Neural crest cell (in vitro differentiated cells): ENCODE measurements around the gene LRMDA. TPM values are rescaled to one million over a fixed set of nuclear protein-coding genes. Genes with fewer than 3 reads are reported as not detected.

Experiments used
- DNase-seq: peaks from one replicate; pipeline ENCODE4 v3.0.0; 2021; ENCODE audit warnings: low read depth, mixed read lengths, low spot score
- H3K27ac Mint-ChIP-seq: one replicate; pipeline ENCODE4 v1.8.0; 2021; ENCODE audit warnings: mild to moderate bottlenecking, mixed read lengths; ENCODE audit not compliant: unreplicated experiment
- H3K27me3 Mint-ChIP-seq: 2 replicates; pipeline ENCODE4 v1.8.0; 2021; ENCODE audit warnings: low read depth, mild to moderate bottlenecking, mixed read lengths
- H3K36me3 Mint-ChIP-seq: 2 replicates; pipeline ENCODE4 v1.8.0; 2021; ENCODE audit warnings: low read depth, mild to moderate bottlenecking, mixed read lengths
- H3K4me1 Mint-ChIP-seq: 2 replicates; pipeline ENCODE4 v1.8.0; 2021; ENCODE audit warnings: mixed read lengths
- H3K4me3 Mint-ChIP-seq: one replicate; pipeline ENCODE4 v1.8.0; 2021; ENCODE audit warnings: mild to moderate bottlenecking, mixed read lengths
- H3K9me3 Mint-ChIP-seq: 2 replicates; pipeline ENCODE4 v1.8.0; 2021; ENCODE audit warnings: mixed read lengths
- total RNA-seq: library from RNA; stranded (reverse); gene quantifications from 2 replicates; pipeline ENCODE4 v1.2.1, GENCODE V29; 2021
- TF ChIP-seq, protein P1 (sequence below): fragments of 200-600 bp; sonication (generic); conservative IDR thresholded peaks from 2 replicates; pipeline ENCODE4 v1.5.0; 2021; ENCODE audit warnings: antibody characterized with exemption, mild to moderate bottlenecking

Gene LRMDA
- total RNA-seq, 1 donor from 2014 or later, result 3.1 TPM

DNA sequence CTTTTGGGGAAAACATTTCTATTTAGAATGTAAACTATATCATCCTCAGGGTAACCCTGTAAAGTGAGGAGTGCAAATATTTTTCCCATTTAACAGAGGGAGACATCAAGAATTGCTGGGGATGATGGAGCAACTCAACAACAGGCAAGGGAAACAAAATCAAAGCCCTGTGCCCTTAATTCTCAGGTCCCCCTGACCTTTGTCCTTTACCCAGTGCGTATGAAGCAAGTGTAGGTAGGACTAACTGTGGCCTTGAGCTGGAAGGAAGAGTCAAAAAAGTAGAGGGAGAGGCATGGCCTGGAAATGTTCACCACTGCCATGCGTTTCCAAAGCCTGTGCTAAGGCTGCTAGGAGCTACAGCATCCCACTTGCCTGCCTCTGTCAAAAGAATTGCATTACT, 896.9 kb downstream of the LRMDA start:
- TF ChIP-seq, protein P1, sequence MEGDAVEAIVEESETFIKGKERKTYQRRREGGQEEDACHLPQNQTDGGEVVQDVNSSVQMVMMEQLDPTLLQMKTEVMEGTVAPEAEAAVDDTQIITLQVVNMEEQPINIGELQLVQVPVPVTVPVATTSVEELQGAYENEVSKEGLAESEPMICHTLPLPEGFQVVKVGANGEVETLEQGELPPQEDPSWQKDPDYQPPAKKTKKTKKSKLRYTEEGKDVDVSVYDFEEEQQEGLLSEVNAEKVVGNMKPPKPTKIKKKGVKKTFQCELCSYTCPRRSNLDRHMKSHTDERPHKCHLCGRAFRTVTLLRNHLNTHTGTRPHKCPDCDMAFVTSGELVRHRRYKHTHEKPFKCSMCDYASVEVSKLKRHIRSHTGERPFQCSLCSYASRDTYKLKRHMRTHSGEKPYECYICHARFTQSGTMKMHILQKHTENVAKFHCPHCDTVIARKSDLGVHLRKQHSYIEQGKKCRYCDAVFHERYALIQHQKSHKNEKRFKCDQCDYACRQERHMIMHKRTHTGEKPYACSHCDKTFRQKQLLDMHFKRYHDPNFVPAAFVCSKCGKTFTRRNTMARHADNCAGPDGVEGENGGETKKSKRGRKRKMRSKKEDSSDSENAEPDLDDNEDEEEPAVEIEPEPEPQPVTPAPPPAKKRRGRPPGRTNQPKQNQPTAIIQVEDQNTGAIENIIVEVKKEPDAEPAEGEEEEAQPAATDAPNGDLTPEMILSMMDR, result no peak
- no peak for DNase-seq
- H3K9me3 Mint-ChIP-seq, result no peaks in the 10 kb centered on the region
- H3K27me3 Mint-ChIP-seq, result no peaks in the 10 kb centered on the region
- no peak overlapping the region for H3K27ac Mint-ChIP-seq
- peaks cover 1% of the 10 kb centered on the region for H3K4me1 Mint-ChIP-seq
- H3K4me3 Mint-ChIP-seq, result no peak overlapping the region
- H3K36me3 Mint-ChIP-seq, result no peaks in the 10 kb centered on the region

DNA sequence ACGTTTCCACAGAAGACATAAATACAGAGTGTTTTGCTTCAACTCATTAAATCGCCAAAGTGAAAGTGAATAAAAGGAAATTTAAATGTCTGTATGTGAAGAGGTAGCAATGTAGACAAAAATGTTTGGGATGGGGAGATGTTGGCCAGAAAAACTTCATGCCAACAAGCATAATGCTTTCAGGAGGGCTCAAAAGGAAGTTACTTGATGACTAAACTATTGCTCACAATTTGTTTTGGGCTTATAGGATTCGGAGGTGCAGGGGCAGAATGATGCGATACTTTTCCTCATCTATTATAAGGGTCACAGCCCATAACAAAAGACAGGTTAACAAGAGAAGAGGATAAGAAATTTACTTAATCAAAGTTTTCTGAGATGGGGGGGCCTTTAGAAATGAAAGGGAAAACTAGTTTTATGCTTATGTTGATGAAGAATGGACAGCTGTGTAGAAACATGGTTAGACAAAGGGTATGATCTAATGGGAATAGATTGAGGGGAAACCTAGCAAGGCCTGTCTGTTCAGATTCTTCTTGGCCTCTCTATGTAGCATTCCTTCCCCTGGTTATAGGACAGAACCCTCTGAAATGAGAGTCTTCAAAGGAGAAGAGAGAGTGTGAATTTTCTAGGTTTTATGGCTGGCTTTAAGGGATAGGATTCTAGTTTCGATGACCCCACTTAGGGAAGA, 898.6 kb downstream of the LRMDA start:
- Mint-ChIP-seq H3K9me3 (peaks cover 2% of the 10 kb centered on the region), H3K27me3 (no peaks in the 10 kb centered on the region), H3K36me3 (no peaks in the 10 kb centered on the region), H3K27ac (no peak overlapping the region), H3K4me1 (peaks cover 13% of the 10 kb centered on the region), H3K4me3 (no peak overlapping the region)
- TF ChIP-seq, protein P1, result no peak
- DNase-seq, result no peak

DNA sequence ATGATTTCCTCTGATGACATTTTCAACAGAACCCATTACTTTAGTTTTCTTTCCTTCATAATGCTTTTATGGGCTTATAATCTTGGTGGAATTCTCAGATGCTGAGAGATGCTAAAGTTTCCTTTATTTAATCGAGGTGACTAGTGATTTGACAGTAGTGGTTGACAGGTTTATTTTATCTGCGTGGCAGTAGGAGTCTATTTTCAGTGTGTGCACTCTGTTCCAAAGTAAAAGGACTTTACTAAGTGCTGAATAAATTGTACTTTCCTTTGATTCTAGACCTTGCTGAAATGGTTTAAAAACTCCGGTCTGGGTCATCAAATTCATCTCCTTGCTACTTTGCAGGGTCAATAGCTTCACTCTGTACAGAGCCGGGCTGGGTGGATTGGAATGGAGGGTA, 900.3 kb downstream of the LRMDA start:
- DNase-seq, result no peak
- Mint-ChIP-seq H3K27ac (no peak overlapping the region), H3K27me3 (no peaks in the 10 kb centered on the region), H3K9me3 (peaks cover 2% of the 10 kb centered on the region), H3K4me3 (no peak overlapping the region), H3K4me1 (peaks cover 29% of the 10 kb centered on the region), H3K36me3 (no peaks in the 10 kb centered on the region)
- TF ChIP-seq, protein P1, result no peak

DNA sequence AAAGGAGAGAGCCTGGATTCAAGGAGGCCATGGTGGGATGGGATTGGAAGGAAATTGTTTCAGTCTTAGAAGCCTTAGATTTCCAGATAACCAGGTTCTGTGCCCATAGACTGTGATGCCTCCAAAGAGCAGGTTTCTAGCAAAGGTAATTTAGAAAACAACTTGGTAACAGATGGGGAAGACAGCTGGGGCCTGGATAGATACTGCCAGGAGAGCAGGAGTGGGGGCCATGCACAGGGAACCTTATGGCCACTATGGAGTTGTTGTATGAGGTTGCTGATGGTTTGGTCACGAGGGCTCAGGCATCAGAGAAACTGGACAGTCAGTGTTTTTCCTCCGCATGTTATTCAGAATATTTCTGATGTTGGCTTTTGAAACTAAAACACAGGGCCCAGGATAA, 901.9 kb downstream of the LRMDA start:
- peaks cover 2% of the 10 kb centered on the region for H3K9me3 Mint-ChIP-seq
- no peak overlapping the region for H3K4me3 Mint-ChIP-seq
- H3K27ac Mint-ChIP-seq, result peak overlapping the region; percentile 57
- DNase-seq, result no peak
- no peaks in the 10 kb centered on the region for H3K27me3 Mint-ChIP-seq
- peaks cover 37% of the 10 kb centered on the region for H3K4me1 Mint-ChIP-seq
- H3K36me3 Mint-ChIP-seq, result no peaks in the 10 kb centered on the region
- TF ChIP-seq, protein P1, result no peak

DNA sequence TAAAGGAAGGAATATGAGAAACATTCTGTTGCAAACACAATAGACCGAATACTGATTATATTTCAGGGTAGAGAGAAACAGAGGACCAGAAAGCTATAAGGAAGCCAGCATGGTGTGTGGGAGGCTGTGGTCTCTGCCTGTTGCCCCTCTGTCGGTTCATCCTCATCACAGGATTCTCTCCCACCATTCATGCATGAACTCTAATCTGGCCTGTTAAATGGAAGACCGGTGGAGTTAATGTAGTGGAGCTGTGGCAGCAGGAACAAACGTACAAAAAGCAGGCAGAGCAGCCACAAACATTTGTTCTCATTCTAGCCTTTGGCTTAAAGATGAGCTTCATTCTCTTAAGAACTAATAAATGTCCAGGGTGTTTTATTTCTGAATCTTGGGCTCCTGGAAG, 902.4 kb downstream of the LRMDA start:
- Mint-ChIP-seq H3K27me3 (no peaks in the 10 kb centered on the region), H3K4me3 (no peak overlapping the region), H3K9me3 (peaks cover 2% of the 10 kb centered on the region), H3K4me1 (peaks cover 37% of the 10 kb centered on the region), H3K27ac (peak overlapping the region; percentile 57), H3K36me3 (no peaks in the 10 kb centered on the region)
- no peak for DNase-seq
- TF ChIP-seq, protein P1, result no peak
